Hematopoietic multipotent progenitor cell (in vitro differentiated cells): ENCODE results near the gene ITGA6. TPM values are rescaled to one million over a fixed set of nuclear protein-coding genes. Genes with fewer than 3 reads are reported as not detected.

Experiments used
- DNase-seq, 3 donors: peaks; one replicate each; pipeline ENCODE4 v3.0.0-alpha.2; 2011 to 2015; ENCODE audit warnings: low read depth in 2 of 3, low spot score in 2 of 3
- total RNA-seq: library from RNA; depleted of rRNA; stranded (reverse); fragments of >200 nt; gene quantifications from one replicate; pipeline ENCODE4 v1.2.3, GENCODE V29; 2012

ITGA6 gene
- total RNA-seq, 1 donor: 25.3 TPM

DNA sequence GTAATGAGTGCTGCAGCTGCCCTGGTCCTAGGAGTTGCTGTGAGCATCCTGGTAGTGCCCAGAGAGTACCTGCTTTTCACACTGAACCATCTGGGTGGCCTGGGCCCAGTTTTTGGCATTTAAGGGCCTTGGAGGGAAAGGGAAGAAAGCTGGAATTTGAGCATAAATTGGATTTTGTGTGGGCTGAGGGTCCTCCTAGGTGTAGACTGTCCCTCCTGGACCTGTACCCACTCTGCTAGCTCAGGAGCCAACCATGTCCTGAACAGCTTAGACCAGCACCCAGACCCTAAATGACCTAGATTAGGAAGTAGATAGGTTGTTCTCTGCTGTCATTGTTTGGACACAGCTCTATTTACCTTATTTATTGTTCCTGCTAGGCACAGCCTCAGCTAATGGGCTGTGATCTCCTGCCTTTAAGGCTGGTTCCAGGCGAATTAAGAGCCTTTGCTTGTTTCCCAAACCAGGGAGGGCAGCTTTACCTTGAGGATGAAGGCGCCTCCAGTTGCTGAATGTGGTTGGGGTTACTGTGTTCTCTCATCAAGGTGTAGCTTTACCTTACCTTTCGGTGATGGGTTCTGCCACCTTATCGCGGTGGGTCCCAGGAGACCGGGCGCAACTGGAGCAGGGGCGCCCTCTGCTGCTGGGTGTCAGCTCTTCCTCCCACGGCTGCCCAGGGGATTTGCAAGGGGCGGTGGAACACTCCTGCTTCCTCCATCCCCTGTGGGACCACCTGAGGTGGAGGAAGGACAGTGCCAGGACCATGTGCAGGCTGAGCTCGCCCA is 34.4 kb downstream of the ITGA6 start:
- peak; percentile 61 to 70 (median 65) for DNase-seq

DNA sequence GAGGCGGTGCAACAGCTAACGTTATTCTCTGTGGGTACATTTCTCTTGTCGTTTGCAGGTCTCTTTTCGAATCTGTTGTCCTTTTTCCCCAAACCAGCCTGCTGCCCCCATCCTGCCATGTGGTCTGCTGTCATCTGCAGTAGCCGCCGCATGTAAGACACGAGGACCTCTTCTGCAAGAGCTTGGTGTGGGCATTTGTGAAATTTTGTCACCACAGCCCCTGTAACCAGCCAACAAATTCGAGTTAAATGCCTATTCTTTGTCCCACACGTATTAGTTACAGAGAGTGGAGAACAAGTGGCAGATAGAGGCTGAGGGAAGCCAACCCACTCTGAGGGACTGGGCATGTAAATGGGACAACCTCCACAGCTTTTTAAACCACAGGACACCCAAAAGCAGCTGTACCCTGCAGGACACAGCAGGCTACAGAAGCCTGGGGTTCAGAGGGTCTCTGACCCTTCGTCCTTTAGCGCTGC is 35.0 kb downstream of the ITGA6 start:
- no peak for DNase-seq

DNA sequence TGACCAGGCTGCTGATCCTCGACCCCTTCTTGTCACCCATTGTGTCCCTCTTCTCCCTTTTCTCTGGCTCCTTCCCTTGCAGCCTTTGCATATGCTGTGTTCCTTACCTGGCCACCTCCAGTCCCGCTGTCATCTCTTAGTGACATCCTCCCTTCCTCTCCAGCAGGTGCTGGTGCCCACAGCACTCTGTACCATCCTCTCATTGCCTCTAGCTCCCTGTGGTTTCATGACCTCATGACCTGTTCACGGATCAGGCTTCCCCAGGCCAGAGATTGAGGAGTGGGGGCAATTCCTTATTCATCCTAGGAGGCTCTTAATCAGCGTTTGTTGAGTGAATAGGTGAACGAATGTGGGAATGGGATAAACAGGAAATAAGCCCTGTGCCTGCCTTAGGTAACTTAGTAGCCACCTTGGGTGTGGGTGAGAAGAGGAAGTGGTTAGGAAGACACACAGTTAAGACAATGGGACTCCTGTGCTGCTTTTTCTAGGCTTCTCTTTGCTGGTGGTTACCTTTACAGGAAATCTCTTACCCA is 35.5 kb downstream of the ITGA6 start:
- DNase-seq: peak in 2 of 3 donors; percentile 43 to 49

DNA sequence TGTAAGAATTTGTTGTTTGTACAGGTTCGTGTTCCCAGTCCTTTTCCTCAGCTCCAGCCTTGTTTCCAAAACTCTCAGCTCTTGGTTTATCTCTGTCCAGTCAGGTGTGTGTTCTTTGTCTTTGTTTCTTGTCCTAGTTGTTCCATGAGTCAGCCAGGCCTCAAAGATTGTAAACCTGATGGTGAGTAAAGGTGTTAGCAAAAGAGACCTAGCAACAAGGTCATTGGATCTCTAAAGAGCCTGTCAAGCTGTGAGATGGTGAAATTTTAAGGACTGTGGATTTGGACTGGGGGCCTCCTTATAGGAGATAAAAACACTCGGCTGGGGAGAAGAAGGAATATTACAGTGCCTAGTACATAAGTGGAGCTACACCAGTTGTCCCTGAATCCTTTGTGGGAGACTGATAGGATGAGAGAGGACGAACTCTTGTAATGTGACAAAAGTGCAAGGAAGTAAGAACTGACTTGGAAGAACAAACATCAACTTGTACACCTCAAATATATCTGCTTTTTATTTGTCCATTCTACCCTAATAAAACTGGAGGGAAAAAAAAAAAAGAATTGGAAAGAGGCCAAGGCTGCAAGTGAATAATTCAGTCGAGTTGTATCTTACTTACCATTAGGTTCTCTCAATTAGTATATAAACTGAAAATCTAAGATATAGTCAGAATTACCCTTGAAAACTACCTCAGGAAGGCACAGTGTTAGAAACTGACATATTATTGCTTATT is 37.2 kb downstream of the ITGA6 start:
- no peak for DNase-seq

DNA sequence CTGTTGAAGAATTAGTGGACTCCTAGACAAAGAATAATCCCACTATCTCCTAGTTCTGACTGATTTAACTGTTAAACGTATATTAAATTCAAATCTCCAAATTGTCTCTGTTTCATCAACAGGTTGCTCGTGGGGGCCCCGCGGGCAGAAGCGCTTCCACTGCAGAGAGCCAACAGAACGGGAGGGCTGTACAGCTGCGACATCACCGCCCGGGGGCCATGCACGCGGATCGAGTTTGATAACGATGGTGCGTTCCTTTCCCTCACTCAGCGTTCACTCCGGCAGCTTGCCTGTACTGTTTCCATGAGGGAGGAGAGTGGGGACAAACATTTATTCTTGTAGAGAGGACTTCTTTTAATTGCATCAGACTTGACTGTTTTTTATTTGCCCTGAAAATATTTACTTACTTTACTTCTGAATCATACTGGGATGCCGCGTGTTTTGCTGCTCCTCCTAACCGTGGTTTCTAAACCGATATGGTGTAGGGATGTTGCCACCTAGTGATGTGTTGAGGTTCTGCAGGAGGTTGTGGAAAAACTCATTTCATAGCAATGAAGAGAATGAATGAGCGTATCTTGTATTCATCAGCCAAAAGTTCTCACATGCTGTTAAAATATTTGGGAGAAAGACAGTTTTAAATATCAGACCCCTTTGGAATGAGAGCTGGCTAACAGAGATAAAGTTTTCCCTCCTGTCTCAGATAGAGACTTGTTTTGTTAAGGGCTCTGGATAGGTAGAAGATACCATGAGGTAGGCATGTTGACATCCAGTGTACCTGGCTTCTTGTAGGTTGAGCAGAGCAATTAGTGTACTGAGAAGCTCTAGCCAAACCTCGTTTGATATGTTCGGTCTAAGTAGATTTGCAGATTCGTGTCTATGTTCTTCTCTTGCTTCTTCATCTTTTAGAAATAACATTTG is 38.3 kb downstream of the ITGA6 start:
- DNase-seq: peak in 2 of 3 donors; percentile 69 to 83

DNA sequence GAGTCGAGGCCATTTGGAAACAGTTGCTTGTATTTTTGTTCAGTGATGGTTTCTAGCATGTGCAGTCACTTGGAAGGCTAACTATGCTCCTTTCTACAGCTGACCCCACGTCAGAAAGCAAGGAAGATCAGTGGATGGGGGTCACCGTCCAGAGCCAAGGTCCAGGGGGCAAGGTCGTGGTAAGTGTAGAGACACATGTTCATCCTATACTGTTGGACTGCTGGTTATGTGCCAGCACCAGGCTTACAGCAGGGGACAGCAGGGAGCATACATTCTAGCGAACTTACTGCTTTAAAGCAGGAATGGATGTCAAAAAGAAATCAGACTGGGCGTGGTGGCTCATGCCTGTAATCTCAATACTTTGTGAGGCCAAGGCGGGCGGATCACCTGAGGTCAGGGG is 40.0 kb downstream of the ITGA6 start:
- DNase-seq: no peak

DNA sequence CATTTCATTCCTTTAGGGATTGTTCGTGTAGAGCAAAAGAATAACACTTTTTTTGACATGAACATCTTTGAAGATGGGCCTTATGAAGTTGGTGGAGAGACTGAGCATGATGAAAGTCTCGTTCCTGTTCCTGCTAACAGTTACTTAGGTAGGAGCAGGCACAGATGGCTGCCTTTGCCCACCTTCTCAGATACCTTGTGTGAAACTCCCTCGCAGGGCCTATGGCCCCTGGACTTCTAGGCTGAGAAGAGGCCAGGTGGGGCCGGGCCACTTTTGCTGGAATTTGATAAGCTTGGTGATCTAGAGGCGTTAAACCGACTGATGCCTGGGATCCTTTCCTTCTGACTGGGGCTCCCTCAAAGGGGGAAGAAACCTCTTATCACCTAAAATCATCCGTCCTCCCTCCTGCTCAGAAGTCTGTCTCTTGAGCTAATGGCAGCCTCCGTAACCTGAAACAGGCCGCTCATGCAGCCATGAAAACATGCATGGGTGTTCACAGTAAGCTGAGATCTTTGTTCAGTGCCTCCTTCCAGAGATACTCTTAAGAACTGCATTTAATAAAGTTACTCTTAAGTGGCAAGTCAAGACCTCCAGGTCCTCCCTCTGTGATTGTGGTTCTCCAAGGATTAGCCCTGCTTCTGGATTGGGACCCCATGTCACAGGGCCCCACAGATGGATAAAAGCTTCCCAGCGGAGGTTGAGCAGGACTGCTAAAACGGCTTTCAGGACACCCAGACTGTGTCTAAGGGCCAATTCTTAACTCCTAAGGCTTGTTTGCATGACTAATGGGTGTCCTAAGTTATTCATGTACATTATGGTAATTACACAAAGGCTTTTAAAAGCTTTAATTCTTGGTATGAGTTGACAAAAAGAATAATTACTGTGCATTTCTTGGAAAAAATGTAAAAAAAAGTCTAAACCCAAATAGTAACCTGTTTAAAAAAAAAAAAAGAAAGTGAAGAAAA is 43.9 kb downstream of the ITGA6 start:
- no peak for DNase-seq

DNA sequence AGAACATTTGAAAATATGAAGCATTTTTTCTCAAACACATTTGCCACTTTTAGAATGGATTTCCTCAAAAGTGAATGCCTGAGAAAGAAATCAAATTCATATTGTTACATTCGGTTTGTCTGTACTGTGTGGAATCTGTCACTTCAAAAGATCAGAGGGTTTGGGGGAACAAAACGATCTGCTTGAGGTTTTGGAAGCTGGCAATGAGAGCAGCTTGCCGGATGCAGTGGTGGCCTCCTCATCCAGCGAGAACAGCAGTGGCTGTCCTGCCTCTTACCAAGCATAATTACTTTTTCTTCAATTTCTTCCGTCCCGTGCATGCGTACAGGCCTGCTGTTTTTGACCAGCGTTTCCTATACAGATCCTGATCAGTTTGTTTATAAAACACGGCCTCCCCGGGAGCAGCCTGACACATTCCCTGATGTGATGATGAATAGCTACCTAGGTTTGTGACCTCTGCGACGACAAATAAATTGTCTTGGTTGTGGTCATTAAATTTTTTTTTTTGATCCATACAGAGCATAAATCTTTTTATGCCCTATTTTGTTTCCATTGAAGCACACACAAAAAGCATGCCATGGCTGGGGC is 45.2 kb downstream of the ITGA6 start:
- no peak for DNase-seq

DNA sequence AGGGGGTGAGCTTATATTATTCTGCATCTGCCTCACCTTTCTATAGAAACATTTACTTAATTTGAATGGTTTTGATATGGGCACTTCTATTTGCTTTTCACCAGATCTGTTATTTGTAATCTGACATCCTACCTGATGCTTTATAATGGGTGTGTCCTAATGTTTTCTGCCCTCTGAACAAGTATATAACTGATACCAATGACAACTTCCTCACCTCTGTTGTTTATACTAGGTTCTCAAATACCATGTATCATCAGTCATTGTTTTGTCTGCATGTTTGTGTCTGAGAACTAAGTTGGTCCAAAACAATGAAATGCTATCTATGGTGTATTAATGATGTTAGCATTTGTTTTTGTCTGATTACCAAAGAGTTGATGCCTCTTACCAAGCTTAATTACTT is 45.8 kb downstream of the ITGA6 start:
- no peak for DNase-seq

DNA sequence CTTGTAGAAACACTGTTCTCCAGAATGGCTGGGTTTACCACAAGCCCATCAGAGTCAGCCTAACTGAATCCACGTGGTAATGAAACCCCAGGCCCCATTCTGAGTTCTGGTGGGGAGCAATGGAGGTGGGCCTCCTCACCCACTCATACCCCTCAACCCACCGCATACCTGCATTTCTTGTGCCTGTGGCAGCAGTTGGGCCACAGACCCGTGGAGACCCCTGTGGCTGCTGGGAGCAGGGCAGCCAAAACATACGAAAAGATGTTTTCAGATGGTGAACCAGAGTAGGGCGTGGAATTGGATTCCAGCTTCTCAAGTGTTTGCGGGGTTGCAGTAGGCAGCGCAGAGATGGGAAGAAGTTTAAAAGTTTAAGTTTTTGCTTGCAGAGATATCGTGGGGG is 51.0 kb downstream of the ITGA6 start:
- no peak for DNase-seq

DNA sequence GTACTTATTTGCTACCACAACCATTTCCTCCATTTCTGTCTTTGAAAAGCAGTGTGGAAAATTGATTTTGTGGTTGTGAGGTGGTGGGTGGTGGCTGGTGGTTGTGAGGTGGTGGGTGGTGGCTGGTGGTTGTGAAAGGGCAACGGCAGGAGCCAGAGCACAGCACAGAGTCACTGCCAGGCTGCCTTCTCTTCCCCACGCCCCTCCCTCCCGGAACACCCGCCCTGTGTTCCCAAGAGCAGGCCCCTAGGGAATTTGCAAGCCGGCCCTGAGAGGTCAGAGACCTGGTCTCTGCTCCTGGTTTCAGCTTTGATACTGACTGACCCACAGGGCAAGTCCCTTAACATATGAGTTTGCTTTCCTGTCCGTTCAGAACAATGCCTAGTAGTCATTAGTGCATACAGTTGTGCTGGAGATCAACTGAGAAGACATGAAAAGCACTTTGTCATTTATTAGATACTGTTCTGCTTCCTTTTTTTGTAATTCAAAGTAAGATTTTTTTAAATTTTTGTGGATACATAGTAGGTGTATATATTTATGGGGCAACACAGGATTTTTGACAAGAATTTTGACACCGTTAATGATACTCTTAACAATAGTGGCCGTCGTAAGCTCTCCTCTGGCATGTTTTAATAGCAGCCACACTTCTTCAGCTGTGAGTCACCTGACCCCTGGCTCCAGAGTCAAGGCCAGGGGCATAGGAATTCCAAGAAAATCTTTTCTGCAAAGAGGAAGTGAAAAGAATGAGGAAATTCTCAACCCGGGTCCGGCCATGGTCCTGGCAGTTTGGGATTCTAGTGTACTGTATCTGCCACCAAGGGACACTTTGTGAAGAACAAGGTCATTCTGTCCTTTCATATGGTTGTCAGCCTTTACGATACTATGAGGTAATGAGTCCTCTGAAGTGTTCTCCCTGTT is 53.2 kb downstream of the ITGA6 start:
- no peak for DNase-seq

DNA sequence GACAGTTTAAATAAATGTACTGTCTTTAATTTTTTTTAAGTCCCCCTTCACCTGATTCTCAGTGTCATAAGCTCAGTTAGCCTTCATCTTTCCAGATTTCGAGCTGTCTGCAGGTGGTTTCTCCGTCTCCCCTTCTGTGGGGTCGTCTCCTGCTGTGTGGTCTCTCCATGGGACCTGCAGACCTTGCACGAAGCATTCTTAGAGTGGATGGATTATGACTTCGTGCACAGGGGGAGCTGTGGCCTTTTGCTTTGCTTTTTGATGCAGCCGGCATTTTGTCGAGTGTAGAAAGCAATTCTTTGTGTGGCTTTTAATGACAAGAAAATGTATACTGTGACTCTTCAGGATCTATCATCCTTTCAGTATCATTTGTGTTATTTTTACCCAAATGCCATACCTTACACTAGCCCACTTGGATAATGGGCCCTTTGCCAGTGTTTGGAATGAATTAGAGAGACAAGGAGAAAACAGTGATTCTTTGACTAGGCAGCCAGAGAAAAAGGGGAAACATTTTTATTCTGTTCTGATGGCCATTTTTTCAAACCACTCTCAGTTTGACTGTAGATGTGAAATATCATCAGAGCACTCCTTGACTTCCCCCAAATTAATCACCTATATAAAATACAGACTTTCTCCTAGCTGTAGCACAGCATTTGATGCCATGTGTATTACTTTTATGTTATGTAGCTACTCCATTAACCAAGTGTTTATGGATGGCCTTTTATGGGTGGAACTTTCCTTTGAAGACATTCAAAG is 54.3 kb downstream of the ITGA6 start:
- no peak for DNase-seq

DNA sequence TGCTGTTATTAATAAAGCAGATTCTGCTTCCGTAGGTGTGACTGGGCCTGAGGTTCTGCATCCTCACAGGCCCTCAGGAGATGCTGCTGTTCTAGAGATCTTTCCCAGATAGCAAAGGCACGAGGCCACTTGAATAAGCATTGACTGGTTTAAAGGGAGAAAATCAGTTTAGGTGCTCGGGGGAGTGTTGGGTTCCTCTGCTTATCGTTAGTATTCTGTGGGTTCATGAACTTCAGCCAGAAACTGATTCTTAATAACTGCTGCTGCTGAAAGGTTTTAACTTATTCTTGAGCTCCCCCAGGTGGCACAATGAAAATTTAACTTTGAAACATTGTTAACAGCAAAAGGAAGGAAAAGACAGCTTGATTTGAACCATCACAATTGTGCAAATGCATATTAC is 56.9 kb downstream of the ITGA6 start:
- DNase-seq: peak in 1 of 3 donors; percentile 66

DNA sequence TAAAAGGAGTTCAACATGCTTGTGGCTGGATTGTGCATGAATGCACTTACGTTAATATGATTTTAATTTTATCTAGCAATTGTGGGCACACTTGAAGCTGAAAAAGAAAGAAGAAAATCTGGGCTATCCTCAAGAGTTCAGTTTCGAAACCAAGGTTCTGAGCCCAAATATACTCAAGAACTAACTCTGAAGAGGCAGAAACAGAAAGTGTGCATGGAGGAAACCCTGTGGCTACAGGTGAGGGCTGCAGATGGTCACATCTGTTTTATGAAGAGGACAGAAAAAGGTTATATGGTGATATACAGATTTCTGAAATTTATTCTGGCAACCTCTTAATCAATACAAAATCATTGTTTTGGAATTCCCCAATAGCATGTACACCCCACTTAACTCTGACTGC is 57.3 kb downstream of the ITGA6 start:
- DNase-seq: no peak

DNA sequence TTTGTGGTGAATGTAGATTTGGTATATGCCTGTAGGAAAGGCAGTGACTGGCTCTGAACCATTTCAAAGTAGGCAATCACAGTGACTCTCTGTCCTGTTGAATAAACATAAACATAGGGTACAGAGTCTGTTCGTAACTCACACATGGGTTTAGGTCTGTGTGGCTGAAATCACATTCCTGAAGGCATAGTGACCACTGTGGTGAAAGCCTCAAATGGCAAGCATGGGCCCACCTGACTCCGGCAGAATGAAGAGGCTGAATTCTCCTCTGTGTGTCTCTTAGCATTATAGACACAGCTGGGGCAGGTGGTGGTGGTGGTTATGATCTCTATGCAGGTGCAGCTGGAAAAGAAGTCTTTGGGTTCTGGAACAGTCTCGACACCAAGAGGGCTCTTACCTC is 61.2 kb downstream of the ITGA6 start:
- DNase-seq: no peak

DNA sequence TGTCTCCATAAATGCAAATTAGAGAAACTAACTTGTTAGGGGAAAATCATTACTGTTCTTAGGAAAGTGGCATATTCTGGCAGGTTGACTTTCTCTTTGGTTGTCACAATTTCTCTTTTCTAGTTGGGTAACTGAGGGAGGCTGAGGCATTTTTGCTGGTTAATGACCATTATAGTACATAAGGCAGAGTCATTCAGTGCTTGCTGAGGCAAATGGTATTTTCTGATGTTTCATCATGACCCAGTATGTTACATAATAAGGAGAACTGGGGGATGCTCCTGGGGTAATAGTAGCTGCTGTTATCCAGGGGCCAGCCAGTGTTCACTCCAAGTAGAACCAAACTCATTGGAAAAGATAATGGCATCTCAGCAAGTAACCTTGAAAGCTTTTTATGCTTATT is 62.3 kb downstream of the ITGA6 start:
- no peak for DNase-seq

DNA sequence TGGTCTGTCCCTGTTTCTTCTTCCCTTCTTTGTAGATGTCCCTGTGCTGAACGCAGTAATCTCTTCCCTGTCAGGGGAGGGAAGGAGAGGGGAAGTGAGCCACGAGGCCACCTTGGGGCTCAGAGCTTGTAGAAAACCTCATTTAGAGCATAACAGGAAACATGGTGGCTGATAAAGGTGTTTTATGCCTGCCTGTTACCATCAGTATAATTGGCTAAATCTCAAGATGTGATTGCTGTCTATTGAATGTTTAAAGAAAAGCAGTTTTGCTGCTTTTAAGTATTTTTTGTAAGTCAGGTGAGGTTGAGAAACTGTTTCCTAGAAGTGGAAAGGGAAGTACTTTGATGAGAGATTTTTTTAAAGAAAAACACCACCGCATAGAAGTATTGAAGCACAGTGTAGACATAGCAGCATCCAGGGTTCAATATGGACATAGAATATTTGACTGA is 68.8 kb downstream of the ITGA6 start:
- DNase-seq: peak; percentile 22 to 59 (median 36)
